Esophagus (tissue), 2 donors: ENCODE measurements around the gene MSH4. TPM values are rescaled to one million over a fixed set of nuclear protein-coding genes. Genes with fewer than 3 reads are reported as not detected.
"Not testable (repeated sequence)": the region's sequence is repeated elsewhere in the genome, so short reads cannot be mapped to it uniquely, and the experiment has no call there.

Experiments
- H3K27ac ChIP-seq, 2 donors: one replicate each; pipeline ENCODE4 v1.5.1; 2013; ENCODE audit warnings: low read depth in 2 of 2, mild to moderate bottlenecking in 2 of 2, inconsistent platforms in 1 of 2, low read length in 1 of 2, moderate library complexity in 1 of 2
- H3K27me3 ChIP-seq, 2 donors: one replicate each; pipeline ENCODE4 v1.6.1; 2013; ENCODE audit warnings: low read length in 2 of 2, control low read depth in 1 of 2, mild to moderate bottlenecking in 1 of 2; ENCODE audit not compliant: insufficient read depth in 2 of 2, control insufficient read depth in 1 of 2
- H3K36me3 ChIP-seq, 2 donors: one replicate each; pipeline ENCODE4 v1.6.1; 2013; ENCODE audit warnings: low read length in 1 of 2; ENCODE audit not compliant: control insufficient read depth in 2 of 2, insufficient read depth in 2 of 2
- H3K4me1 ChIP-seq, 2 donors: one replicate each; pipeline ENCODE4 v1.6.1; 2013; ENCODE audit warnings: low read length in 1 of 2; ENCODE audit not compliant: control insufficient read depth in 2 of 2, insufficient read depth in 2 of 2
- H3K4me3 ChIP-seq, 2 donors: one replicate each; pipeline ENCODE4 v1.5.1; 2013; ENCODE audit warnings: low read length in 2 of 2, mild to moderate bottlenecking in 2 of 2, low read depth in 1 of 2, moderate library complexity in 1 of 2
- H3K9me3 ChIP-seq, 2 donors: one replicate each; pipeline ENCODE4 v1.6.1; 2013; ENCODE audit warnings: mild to moderate bottlenecking in 2 of 2, low read depth in 1 of 2, low read length in 1 of 2, moderate library complexity in 1 of 2; ENCODE audit not compliant: control insufficient read depth in 2 of 2, insufficient read depth in 1 of 2
- WGBS, 2 donors: extraction: QIAGEN DNeasy Blood & Tissue Kit; methylation state at CpG; one replicate each; pipeline ENCODE4 v1.1.7; 2013; 5-methylcytosine and 5-hydroxymethylcytosine counted together
- polyA plus RNA-seq, 2 donors: library from polyadenylated mRNA; stranded (reverse); fragments of 200-250 nt; gene quantifications; one replicate each; pipeline ENCODE4 v1.2.3, GENCODE V29; 2013
- donor health status: healthy with polysubstance abuse.
- donor health status: Bipolar disorder and iron deficiency.

Gene MSH4
- polyA plus RNA-seq, 2 donors: 0.05 to 0.16 TPM

- H3K27me3 ChIP-seq: no peaks in the 10 kb centered on the region
- no peak overlapping the region for H3K4me3 ChIP-seq
- H3K27ac ChIP-seq: no peak overlapping the region
- H3K9me3 ChIP-seq: no peaks in the 10 kb centered on the region
- 76 to 79% methylated on average over 1 of the region's 1 CpG for WGBS, 2 donors
- no peaks in the 10 kb centered on the region for H3K36me3 ChIP-seq
- H3K4me1 ChIP-seq: no peaks in the 10 kb centered on the region
Observed at GRCh38 chr1:75884437-75884836, 87.8 kb downstream of the MSH4 start.

GRCh38 chr1:75901371-75901770, 104.7 kb downstream of the MSH4 start:
- Histone ChIP-seq H3K27ac (no peak overlapping the region), H3K36me3 (no peaks in the 10 kb centered on the region), H3K27me3 (no peaks in the 10 kb centered on the region), H3K4me1 (no peaks in the 10 kb centered on the region), H3K9me3 (no peaks in the 10 kb centered on the region), H3K4me3 (no peak overlapping the region)
- WGBS, 2 donors: 32 to 35% methylated on average over 1 of the region's 1 CpG

- no peak overlapping the region for H3K27ac ChIP-seq
- H3K27me3 ChIP-seq: no peaks in the 10 kb centered on the region
- H3K9me3 ChIP-seq: no peaks in the 10 kb centered on the region
- no peaks in the 10 kb centered on the region for H3K36me3 ChIP-seq
- 43 to 49% methylated on average over 2 of the region's 2 CpGs for WGBS, 2 donors
- H3K4me3 ChIP-seq: no peak overlapping the region
- H3K4me1 ChIP-seq: no peaks in the 10 kb centered on the region
Observed at GRCh38 chr1:75908717-75909152, 112.1 kb downstream of the MSH4 start.

- no peaks in the 10 kb centered on the region for H3K4me1 ChIP-seq
- 72 to 74% methylated on average over 2 of the region's 2 CpGs for WGBS, 2 donors
- H3K27ac ChIP-seq: no peak overlapping the region
Observed at GRCh38 chr1:75916834-75917233, 120.2 kb downstream of the MSH4 start.

GRCh38 chr1:75922698-75923097, 126.0 kb downstream of the MSH4 start:
- Histone ChIP-seq H3K36me3 (no peaks in the 10 kb centered on the region), H3K4me1 (no peaks in the 10 kb centered on the region)
- 82 to 92% methylated on average over 1 of the region's 1 CpG for WGBS, 2 donors

More at GRCh38 chr1:75916834-75917233, 120.2 kb downstream of the MSH4 start:
- Histone ChIP-seq H3K9me3 (no peaks in the 10 kb centered on the region), H3K27me3 (no peaks in the 10 kb centered on the region), H3K36me3 (no peaks in the 10 kb centered on the region), H3K4me3 (no peak overlapping the region)

GRCh38 chr1:75932304-75932703, 135.6 kb downstream of the MSH4 start, which contains the start of gene ASB17:
ASB17 (minus strand) TSS chr1:75932404; CDS start chr1:75932291, 113 bp downstream.
- Histone ChIP-seq H3K4me1 (no peaks in the 10 kb centered on the region), H3K36me3 (no peaks in the 10 kb centered on the region), H3K27ac (no peak within 1 kb of the TSS), H3K9me3 (no peaks in the 10 kb centered on the region), H3K4me3 (no peak within 1 kb of the TSS), H3K27me3 (no peaks in the 10 kb centered on the region)
- 65 to 76% methylated on average over 1 of the region's 1 CpG for WGBS, 2 donors

More at GRCh38 chr1:75922698-75923097, 126.0 kb downstream of the MSH4 start:
- Histone ChIP-seq H3K27me3 (no peaks in the 10 kb centered on the region), H3K4me3 (no peak overlapping the region), H3K27ac (no peak overlapping the region), H3K9me3 (no peaks in the 10 kb centered on the region)

GRCh38 chr1:75937034-75937433, 140.4 kb downstream of the MSH4 start:
- no peaks in the 10 kb centered on the region for H3K4me1 ChIP-seq
- no peak overlapping the region for H3K27ac ChIP-seq
- WGBS, 2 donors: 11 to 21% methylated on average over 1 of the region's 1 CpG
- H3K9me3 ChIP-seq: no peaks in the 10 kb centered on the region
- no peak overlapping the region for H3K4me3 ChIP-seq
- no peaks in the 10 kb centered on the region for H3K27me3 ChIP-seq
- H3K36me3 ChIP-seq: no peaks in the 10 kb centered on the region

- not testable (repeated sequence) for H3K27ac ChIP-seq, H3K4me1 ChIP-seq, H3K4me3 ChIP-seq, H3K9me3 ChIP-seq, H3K27me3 ChIP-seq, H3K36me3 ChIP-seq
- 62 to 64% methylated on average over 4 of the region's 4 CpGs for WGBS, 2 donors
Observed at GRCh38 chr1:75943037-75943436, 146.4 kb downstream of the MSH4 start.

- no peaks in the 10 kb centered on the region for H3K4me1 ChIP-seq
- no peaks in the 10 kb centered on the region for H3K9me3 ChIP-seq
- no peak overlapping the region for H3K4me3 ChIP-seq
- H3K27ac ChIP-seq: no peak overlapping the region
- no peaks in the 10 kb centered on the region for H3K36me3 ChIP-seq
- H3K27me3 ChIP-seq: no peaks in the 10 kb centered on the region
- 83 to 88% methylated on average over 3 of the region's 3 CpGs for WGBS, 2 donors
Observed at GRCh38 chr1:75950176-75950575, 153.5 kb downstream of the MSH4 start.

GRCh38 chr1:75952016-75952415, 155.3 kb downstream of the MSH4 start:
- Histone ChIP-seq H3K9me3 (no peaks in the 10 kb centered on the region), H3K4me3 (no peak overlapping the region), H3K27ac (no peak overlapping the region), H3K4me1 (no peaks in the 10 kb centered on the region), H3K36me3 (no peaks in the 10 kb centered on the region), H3K27me3 (no peaks in the 10 kb centered on the region)
- WGBS, 2 donors: 69 to 73% methylated on average over 1 of the region's 1 CpG
